HL-60 (cell line): ENCODE results near the gene MS4A10.

Source experiments
- DNase-seq, 2 experiments: peaks; one replicate each; pipeline ENCODE4 v3.0.0-alpha.2; 2010 to 2020; ENCODE audit warnings: low read depth in 1 of 2, low spot score in 1 of 2
- H3K27ac ChIP-seq: fragments of 250-450 bp; sonication (Bioruptor Pico); replicated peaks from 2 replicates; pipeline ENCODE4 v1.5.1; 2020; ENCODE audit warnings: mild to moderate bottlenecking, moderate library complexity
- H3K27me3 ChIP-seq: fragments of 250-450 bp; sonication (Bioruptor Pico); 2 replicates; pipeline ENCODE4 v1.5.1; 2021; ENCODE audit warnings: mild to moderate bottlenecking, moderate library complexity; ENCODE audit not compliant: insufficient read depth, poor library complexity, severe bottlenecking
- H3K4me3 ChIP-seq: replicated peaks from 2 replicates; pipeline ENCODE4 v1.5.1; 2011; ENCODE audit warnings: mild to moderate bottlenecking, control low read depth, low read length; ENCODE audit not compliant: insufficient read depth
- CTCF ChIP-seq: IDR thresholded peaks from one replicate; pipeline ENCODE4 v1.5.1; 2011; ENCODE audit warnings: low read length, control low read depth, inconsistent platforms; ENCODE audit not compliant: insufficient read depth
- GABPA ChIP-seq: IDR thresholded peaks from 2 replicates; pipeline ENCODE4 v1.6.1; 2012; ENCODE audit warnings: low read depth
- POLR2AphosphoS5 ChIP-seq: IDR thresholded peaks from 2 replicates; pipeline ENCODE4 v1.6.1; 2012; ENCODE audit warnings: low read depth
- REST ChIP-seq: IDR thresholded peaks from 2 replicates; pipeline ENCODE4 v1.6.1; 2012; ENCODE audit warnings: low read depth; ENCODE audit not compliant: insufficient replicate concordance
- SPI1 ChIP-seq: IDR thresholded peaks from 2 replicates; pipeline ENCODE4 v1.6.1; 2012; ENCODE audit warnings: low read depth, mild to moderate bottlenecking, borderline replicate concordance

Gene MS4A10

GRCh38 chr11:60769273-60769672 is 15.9 kb upstream of the MS4A10 start:
- Histone ChIP-seq H3K27ac (no peak overlapping the region), H3K4me3 (no peak overlapping the region), H3K27me3 (no peaks in the 10 kb centered on the region)
- TF ChIP-seq REST (no peak), CTCF (no peak), POLR2AphosphoS5 (no peak), SPI1 (no peak), GABPA (no peak)
- DNase-seq, result no peak

GRCh38 chr11:60769811-60770210 is 15.3 kb upstream of the MS4A10 start:
- DNase-seq, result no peak
- no peaks in the 10 kb centered on the region for H3K27me3 ChIP-seq
- no peak for TF ChIP-seq CTCF
- no peak for TF ChIP-seq POLR2AphosphoS5
- TF ChIP-seq REST, result no peak
- no peak for TF ChIP-seq SPI1
- no peak for TF ChIP-seq GABPA
- no peak overlapping the region for H3K4me3 ChIP-seq
- no peak overlapping the region for H3K27ac ChIP-seq

- Histone ChIP-seq H3K27ac (no peak overlapping the region), H3K4me3 (no peak overlapping the region), H3K27me3 (no peaks in the 10 kb centered on the region)
- TF ChIP-seq POLR2AphosphoS5 (no peak), SPI1 (no peak), GABPA (no peak), CTCF (no peak), REST (no peak)
- no peak for DNase-seq
Measured at GRCh38 chr11:60771146-60771545, 14.0 kb upstream of the MS4A10 start.
